LoVo (cell line): ENCODE results near the gene SON.
"Not testable (repeated sequence)": the region's sequence is repeated elsewhere in the genome, so short reads cannot be mapped to it uniquely, and the experiment has no call there.

Experiments
- DNase-seq: peaks from one replicate; pipeline ENCODE4 v3.0.0-alpha.2; 2016; ENCODE audit warnings: low spot score

The SON gene

DNA sequence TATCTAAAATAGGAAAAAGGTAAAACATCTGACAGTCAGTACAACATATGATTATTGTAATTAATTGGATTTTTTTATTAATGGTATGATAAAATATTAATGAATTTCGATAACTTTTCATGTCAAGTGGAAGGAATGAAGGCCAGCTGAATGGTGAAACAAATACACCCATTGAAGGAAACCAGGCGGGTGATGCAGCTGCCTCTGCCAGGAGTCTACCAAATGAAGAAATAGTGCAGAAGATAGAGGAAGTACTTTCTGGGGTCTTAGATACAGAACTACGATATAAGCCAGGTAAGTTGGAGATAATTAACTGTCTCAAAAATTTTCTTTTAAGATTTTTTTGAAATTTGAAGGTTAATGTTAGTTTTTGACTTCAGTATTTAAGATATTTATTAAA is 3.2 kb downstream of the SON start:
- DNase-seq, result no peak

GRCh38 chr21:33549848-33550771 is 7.3 kb downstream of the SON start:
- no peak for DNase-seq

DNA sequence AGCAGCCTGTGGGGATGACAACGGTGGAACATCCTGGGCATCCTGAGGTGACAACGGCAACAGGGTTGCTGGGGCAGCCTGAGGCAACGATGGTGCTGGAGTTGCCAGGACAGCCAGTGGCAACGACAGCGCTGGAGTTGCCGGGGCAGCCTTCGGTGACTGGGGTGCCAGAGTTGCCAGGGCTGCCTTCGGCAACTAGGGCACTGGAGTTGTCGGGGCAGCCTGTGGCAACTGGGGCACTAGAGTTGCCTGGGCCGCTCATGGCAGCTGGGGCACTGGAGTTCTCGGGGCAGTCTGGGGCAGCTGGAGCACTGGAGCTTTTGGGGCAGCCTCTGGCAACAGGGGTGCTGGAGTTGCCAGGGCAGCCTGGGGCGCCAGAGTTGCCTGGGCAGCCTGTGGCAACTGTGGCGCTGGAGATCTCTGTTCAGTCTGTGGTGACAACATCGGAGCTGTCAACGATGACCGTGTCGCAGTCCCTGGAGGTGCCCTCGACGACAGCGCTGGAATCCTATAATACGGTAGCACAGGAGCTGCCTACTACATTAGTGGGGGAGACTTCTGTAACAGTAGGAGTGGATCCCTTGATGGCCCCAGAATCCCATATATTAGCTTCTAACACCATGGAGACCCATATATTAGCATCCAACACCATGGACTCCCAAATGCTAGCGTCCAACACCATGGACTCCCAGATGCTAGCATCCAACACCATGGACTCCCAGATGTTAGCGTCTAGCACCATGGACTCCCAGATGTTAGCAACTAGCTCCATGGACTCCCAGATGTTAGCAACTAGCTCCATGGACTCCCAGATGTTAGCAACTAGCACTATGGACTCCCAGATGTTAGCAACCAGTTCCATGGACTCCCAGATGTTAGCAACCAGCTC is 8.2 kb downstream of the SON start:
- no peak for DNase-seq

DNA sequence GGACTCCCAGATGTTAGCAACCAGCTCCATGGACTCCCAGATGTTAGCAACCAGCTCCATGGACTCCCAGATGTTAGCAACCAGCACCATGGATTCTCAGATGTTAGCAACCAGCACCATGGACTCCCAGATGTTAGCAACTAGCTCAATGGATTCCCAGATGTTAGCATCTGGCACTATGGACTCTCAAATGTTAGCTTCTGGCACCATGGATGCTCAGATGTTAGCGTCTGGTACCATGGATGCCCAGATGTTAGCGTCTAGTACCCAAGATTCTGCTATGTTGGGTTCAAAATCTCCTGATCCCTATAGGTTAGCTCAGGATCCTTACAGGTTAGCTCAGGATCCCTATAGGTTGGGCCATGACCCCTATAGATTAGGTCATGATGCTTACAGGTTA is 8.8 kb downstream of the SON start:
- no peak for DNase-seq

- no peak for DNase-seq
Observed at GRCh38 chr21:33552093-33552998, 9.5 kb downstream of the SON start.

DNA sequence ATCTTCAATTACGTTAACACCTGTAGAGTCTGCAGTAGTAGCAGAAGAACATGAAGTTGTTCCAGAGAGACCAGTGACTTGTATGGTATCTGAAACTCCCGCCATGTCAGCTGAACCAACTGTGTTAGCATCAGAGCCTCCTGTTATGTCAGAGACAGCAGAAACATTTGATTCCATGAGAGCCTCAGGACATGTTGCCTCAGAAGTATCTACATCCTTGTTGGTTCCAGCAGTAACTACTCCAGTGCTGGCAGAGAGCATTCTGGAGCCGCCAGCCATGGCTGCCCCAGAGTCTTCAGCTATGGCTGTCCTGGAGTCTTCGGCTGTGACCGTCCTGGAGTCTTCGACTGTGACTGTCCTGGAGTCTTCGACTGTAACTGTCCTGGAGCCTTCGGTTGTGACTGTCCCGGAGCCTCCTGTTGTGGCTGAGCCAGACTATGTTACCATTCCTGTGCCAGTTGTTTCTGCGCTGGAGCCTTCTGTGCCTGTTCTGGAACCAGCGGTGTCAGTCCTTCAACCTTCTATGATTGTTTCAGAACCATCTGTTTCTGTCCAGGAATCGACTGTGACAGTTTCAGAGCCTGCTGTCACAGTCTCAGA is 10.3 kb downstream of the SON start:
- DNase-seq, result no peak

- DNase-seq, result no peak
Observed at GRCh38 chr21:33554236-33554981, 11.6 kb downstream of the SON start.

- DNase-seq, result no peak
Observed at GRCh38 chr21:33554982-33555344, 12.1 kb downstream of the SON start.

GRCh38 chr21:33557447-33557846 is 14.6 kb downstream of the SON start:
- no peak for DNase-seq

DNA sequence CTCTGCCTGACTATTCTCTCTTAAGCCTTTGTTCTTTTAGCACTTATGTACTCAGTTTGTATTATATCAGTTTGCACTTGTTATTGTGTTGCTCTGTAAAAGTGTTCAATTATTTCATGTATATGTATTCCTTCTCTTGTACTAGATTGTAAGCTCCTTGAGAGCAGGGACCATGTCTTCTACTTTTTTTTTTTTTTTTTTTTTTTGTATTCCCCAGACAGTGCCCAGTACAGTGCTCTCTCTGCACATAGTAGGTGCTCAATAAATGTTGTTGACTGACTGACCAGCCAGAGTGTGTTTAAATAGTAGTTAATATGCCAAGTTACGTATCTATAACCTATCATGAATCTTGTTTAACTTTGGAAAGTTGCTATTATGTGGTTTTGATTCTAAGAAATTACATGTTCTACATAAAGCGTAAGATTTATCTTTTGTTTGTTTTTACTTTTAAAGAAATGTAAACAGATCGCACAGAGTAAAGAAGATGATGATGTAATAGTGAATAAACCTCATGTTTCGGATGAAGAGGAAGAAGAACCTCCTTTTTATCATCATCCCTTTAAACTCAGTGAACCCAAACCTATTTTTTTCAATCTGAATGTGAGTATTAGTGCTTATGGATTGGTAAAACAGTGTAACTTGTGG is 16.1 kb downstream of the SON start:
- DNase-seq, result no peak

- DNase-seq, result no peak
Observed at GRCh38 chr21:33559813-33560212, 17.0 kb downstream of the SON start.

DNA sequence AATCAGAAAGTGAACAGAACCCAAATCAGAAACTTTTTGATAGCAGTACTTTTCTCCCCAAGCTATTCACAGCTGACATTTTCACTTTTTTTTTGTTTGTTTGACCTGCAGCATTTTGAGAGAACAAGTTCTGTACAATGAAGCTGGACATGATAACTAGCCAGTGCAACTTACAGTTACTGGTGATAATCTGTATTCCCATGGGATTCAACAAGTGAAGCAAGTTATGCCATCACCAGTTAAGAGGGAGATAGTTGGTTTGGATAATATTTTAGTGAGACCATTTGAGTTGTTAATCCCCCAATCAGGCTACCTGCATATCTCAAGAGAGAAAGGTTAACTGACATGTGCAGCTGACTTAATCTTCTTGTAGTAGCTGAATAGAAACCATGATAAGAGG is 18.1 kb downstream of the SON start:
- no peak for DNase-seq

DNA sequence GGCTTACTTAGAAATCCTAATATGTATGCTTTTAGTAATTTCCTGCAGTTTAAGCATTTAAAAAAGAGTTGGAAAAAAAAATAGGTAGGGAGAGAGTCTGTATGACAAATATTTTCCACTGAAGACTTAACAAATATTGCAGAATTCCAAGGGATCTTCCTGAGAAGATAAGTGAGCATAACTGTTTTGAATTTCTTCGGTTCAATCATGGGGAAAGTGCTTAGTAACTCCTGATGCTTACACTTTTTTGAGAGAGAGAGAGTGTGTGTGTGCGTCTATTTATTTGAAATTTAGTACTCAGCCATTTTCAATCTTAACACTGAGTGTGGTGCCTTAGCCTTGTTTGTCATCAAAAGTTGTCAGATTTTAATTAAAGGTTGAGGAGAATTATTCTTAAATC is 18.5 kb downstream of the SON start:
- DNase-seq, result no peak

DNA sequence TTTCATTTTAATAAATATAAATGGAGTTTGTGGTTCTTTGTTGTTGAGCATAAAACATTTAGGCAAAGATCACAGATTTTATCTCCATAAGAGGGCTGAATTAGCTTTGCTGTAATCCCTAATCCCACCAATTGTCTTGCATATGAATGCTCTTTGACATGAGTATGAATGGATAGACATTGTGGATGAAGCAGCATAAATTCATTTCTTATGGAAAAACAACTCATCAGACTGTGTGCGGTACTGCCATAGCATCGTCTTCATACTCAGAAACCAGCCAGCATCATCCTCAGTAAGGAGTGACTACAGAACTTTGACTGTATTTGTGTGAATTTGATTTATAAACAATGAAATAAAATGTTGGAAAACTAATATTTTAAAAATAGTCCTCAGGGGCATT is 19.6 kb downstream of the SON start:
- DNase-seq, result no peak

DNA sequence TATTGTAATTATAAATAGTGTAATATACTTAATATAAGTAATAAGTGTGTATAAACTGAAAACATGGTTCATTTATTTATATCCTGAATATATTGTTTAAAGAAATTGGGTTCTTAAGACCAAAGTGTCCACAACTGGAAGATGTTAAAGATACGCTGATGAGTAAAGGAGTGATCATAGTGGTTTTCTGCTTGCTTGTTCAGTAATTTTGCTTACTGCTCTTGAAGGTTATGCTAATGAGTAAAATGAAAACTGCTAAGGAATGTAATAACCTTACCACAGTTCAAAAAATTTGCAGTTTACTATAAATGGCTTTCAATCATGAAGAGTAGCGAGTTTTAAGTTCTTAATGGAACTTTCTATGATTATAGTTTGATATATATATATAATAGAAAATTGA is 23.7 kb downstream of the SON start:
- DNase-seq, result no peak

DNA sequence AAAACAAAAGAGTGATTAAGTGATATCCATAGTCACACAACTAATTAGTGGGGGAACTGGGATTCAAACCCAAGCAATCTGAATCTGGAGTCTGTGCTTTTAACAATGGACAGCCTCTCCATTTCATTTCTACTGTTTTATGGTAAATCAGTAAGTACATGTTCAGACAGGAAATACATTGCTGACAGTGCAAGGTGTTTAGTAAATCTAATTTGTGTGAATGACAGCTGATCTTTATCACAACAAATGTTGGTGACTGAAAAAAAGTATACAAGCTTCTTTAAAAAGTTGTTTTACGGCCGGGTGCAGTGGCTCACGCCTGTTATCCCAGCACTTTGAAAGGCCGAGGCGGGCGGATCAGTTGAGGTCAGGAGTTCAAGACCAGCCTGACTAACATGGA is 25.1 kb downstream of the SON start:
- DNase-seq, result no peak

DNA sequence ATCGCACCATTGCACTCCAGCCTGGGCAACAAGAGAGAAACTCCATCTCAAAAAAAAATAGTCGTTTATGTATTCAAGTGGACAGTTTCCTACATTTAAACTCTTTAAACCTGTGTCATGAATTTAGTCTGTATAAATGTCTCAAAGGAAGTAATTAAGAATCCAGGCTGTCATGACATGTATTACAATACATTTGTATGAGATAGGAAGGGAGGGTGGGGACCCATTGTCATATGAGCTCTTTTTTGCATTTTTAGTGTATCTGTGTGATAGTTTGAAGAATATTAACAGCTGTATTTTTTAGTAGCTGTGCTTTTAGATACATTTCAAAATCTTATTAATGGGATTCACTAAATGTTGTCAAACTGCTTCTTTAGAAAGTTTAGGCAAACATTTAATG is 25.6 kb downstream of the SON start:
- DNase-seq, result no peak

DNA sequence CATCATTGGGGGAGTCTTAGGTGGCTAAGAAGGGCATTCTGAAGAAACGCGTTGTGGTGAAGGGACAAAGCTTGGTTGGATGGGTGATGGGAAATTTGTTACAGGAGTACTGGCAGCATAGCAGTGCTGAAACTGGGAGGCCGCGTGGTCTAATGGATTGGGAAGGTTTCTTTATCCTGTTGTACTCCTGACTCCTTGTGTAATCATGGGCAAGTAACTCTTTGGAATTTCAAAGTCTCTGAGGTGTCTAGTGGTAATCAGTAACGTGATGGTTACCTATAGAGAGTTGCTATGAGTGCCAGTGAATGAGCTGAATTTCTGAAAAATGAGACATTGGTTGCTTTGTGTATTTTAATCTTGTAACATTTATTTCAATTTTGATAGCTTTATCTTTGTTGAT is 27.2 kb downstream of the SON start:
- DNase-seq, result no peak

GRCh38 chr21:33572350-33572749 is 29.5 kb downstream of the SON start:
- DNase-seq, result no peak

DNA sequence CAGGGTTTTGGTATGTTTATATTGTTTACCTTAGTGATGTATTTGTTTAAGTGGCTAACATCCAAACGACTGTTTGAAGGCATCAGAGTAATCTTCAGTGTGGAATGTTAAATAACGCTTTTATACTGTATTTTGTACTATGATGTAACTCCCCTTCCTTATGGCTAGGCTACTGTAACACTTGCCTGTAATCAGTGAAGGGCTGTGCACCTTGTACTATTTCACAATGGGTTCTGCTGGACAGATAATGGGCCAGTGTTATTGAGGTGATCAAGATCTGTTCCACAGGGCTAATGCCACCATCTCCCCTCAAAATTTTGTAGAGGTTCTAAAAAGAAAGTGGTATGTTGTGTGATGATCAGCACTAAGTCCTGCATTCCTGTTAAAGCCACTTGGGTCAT is 33.9 kb downstream of the SON start:
- DNase-seq, result not testable (repeated sequence)

DNA sequence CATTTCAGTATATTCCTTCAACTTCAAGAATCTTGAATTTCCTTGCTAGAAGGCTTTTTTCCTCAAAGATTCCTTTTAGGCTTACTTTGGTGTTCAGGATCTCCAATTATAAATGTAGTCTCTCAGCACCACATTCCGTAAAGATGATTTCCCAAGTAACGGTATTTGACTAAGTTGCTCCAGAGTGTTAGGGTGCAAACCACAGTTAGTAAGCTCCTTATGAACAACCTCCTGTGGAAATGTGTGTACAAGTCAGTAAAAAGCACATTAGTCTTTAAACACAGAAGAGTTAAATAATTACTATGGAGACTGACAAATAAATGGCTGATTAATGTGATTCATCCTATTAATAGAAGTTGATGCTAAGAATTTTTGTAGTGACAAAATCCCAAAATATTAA is 35.4 kb downstream of the SON start:
- no peak for DNase-seq
